HUES48 (cell line): ENCODE data around the gene RAB30.
"Not testable (repeated sequence)": the region's sequence is repeated elsewhere in the genome, so short reads cannot be mapped to it uniquely, and the experiment has no call there.

Experiments
- H3K27ac ChIP-seq: one replicate; pipeline ENCODE4 v1.7.0; 2013; ENCODE audit warnings: low read depth, low read length, inconsistent platforms
- H3K27me3 ChIP-seq: 2 replicates; pipeline ENCODE4 v1.6.1; 2013; ENCODE audit warnings: mild to moderate bottlenecking, low read length; ENCODE audit not compliant: control insufficient read depth, insufficient read depth
- H3K36me3 ChIP-seq: 2 replicates; pipeline ENCODE4 v1.6.1; 2013; ENCODE audit warnings: low read length; ENCODE audit not compliant: control insufficient read depth, insufficient read depth
- H3K4me1 ChIP-seq: 2 replicates; pipeline ENCODE4 v1.6.1; 2013; ENCODE audit warnings: mild to moderate bottlenecking, low read length; ENCODE audit not compliant: control insufficient read depth, insufficient read depth
- H3K4me3 ChIP-seq: 2 replicates; pipeline ENCODE4 v1.5.1; 2013; ENCODE audit warnings: mild to moderate bottlenecking, low read depth, low read length
- H3K9ac ChIP-seq: 2 replicates; pipeline ENCODE4 v1.6.1; 2013; ENCODE audit warnings: mild to moderate bottlenecking, low read depth, low read length, moderate library complexity
- H3K9me3 ChIP-seq: 2 replicates; pipeline ENCODE4 v1.6.1; 2013; ENCODE audit warnings: low read length; ENCODE audit not compliant: control insufficient read depth, insufficient read depth

The RAB30 gene

DNA sequence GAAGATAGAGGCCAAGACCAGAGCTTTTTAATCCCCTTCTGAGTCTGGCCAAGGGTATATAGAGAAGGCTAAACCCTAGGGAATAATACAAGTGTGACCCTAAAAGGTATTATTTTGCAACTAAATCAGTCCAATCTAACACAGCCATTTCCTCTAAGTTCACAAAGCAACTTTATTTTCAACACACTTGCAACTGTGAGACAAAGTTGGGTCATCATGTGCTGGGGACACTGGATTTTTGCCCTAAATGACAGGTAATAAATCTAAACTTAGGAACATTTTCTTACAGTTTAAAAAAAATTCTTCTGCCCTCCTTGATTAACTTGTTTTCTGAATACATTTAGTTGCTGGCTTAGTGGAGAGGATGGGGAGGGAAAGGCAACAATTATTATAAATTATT lies 91.9 kb downstream of the RAB30 start:
- no peak overlapping the region for H3K9ac ChIP-seq
- peaks cover 5% of the 10 kb centered on the region; the same call in 1 of the 2 replicates for H3K36me3 ChIP-seq
- H3K27ac ChIP-seq, result no peak overlapping the region
- no peak overlapping the region for H3K4me3 ChIP-seq
- no peaks in the 10 kb centered on the region for H3K4me1 ChIP-seq
- no peaks in the 10 kb centered on the region for H3K27me3 ChIP-seq
- no peaks in the 10 kb centered on the region for H3K9me3 ChIP-seq

GRCh38 chr11:82978422-82979099 lies 93.1 kb downstream of the RAB30 start:
- H3K9ac ChIP-seq, result no peak overlapping the region
- H3K27me3 ChIP-seq, result no peaks in the 10 kb centered on the region
- H3K36me3 ChIP-seq, result peaks cover 5% of the 10 kb centered on the region; the same call in 1 of the 2 replicates
- no peaks in the 10 kb centered on the region for H3K4me1 ChIP-seq
- no peak overlapping the region for H3K27ac ChIP-seq
- no peak overlapping the region for H3K4me3 ChIP-seq
- H3K9me3 ChIP-seq, result no peaks in the 10 kb centered on the region

DNA sequence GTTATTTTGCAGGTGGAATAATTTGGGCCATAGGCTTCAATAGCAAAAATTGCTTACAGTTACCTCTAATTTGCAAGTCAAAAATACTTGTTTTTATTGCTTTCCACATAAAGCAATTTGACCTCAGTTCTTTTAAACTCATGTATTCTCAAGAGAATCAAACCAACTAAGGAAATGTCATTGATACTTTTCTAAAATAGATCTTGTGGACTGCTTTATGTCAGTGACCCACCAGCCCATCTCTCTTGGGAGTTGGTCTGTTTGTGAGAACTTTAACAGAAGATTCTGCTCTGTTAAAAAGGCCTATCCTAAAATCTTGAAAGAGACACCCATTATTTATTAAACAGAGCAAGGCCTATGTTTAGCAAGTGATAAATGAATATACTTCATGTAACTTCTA lies 94.9 kb downstream of the RAB30 start:
- no peaks in the 10 kb centered on the region for H3K9me3 ChIP-seq
- no peaks in the 10 kb centered on the region for H3K27me3 ChIP-seq
- no peak overlapping the region for H3K27ac ChIP-seq
- H3K36me3 ChIP-seq, result peaks cover 2% of the 10 kb centered on the region; the same call in 1 of the 2 replicates
- H3K9ac ChIP-seq, result no peak overlapping the region
- H3K4me1 ChIP-seq, result no peaks in the 10 kb centered on the region
- H3K4me3 ChIP-seq, result no peak overlapping the region

- no peaks in the 10 kb centered on the region for H3K36me3 ChIP-seq
Measured at GRCh38 chr11:82975882-82976281, 95.8 kb downstream of the RAB30 start.

DNA sequence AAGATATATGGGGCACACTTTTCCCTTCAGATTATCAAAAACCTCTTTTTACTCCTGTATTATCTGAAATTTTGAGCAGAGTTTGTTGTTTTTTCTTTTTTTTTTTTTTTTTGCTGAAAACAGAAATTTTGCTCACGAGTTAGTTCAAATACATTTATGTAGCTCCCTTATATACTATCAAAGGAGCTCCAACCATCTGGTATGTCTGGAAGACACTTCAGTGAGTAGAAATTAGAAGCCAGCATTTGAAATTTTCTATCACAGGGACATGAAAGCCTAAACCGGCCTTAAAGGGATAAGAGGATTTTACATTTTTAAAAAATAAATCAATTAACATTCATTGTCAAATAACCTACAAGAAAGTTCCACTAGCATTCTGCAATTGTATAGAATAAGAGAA lies 96.8 kb downstream of the RAB30 start:
- Histone ChIP-seq H3K36me3 (no peaks in the 10 kb centered on the region), H3K27ac (no peak overlapping the region), H3K27me3 (no peaks in the 10 kb centered on the region), H3K4me1 (no peaks in the 10 kb centered on the region), H3K4me3 (no peak overlapping the region), H3K9me3 (no peaks in the 10 kb centered on the region), H3K9ac (no peak overlapping the region)

More at GRCh38 chr11:82975882-82976281, 95.8 kb downstream of the RAB30 start:
- H3K4me1 ChIP-seq, result no peaks in the 10 kb centered on the region
- no peaks in the 10 kb centered on the region for H3K9me3 ChIP-seq
- no peak overlapping the region for H3K27ac ChIP-seq
- no peak overlapping the region for H3K9ac ChIP-seq
- H3K27me3 ChIP-seq, result no peaks in the 10 kb centered on the region
- no peak overlapping the region for H3K4me3 ChIP-seq

DNA sequence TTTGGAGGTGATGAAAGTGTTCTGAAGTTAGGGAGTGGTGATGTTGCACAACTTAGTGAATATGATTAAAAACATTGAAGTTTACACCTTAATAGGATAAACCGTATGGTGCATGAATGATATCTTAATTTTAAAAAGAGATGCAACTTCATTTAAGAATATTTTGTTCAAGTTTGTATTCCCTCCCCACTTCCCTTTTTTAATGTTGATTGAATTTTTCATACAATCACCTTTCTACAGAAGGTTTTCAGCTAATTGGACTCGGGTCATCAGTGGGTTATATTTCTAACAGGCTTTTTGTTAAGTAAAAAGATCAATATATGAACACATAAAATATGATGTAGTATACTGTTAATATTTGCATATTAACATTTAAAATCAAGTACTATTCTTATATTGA lies 97.6 kb downstream of the RAB30 start:
- Histone ChIP-seq H3K4me3 (no peak overlapping the region), H3K36me3 (no peaks in the 10 kb centered on the region), H3K27ac (no peak overlapping the region), H3K27me3 (no peaks in the 10 kb centered on the region), H3K9ac (no peak overlapping the region), H3K9me3 (no peaks in the 10 kb centered on the region), H3K4me1 (no peaks in the 10 kb centered on the region)

GRCh38 chr11:82972103-82972502 lies 99.6 kb downstream of the RAB30 start:
- Histone ChIP-seq H3K4me1 (no peaks in the 10 kb centered on the region), H3K27me3 (no peaks in the 10 kb centered on the region), H3K27ac (no peak overlapping the region), H3K9ac (no peak overlapping the region), H3K36me3 (no peaks in the 10 kb centered on the region), H3K4me3 (no peak overlapping the region), H3K9me3 (no peaks in the 10 kb centered on the region)

- not testable (repeated sequence) for H3K4me3 ChIP-seq, H3K4me1 ChIP-seq, H3K27ac ChIP-seq, H3K36me3 ChIP-seq, H3K9ac ChIP-seq, H3K27me3 ChIP-seq, H3K9me3 ChIP-seq
Measured at GRCh38 chr11:82971519-82971946, 100.2 kb downstream of the RAB30 start.

GRCh38 chr11:82970507-82971083 lies 101.1 kb downstream of the RAB30 start:
- not testable (repeated sequence) for H3K9ac ChIP-seq, H3K4me3 ChIP-seq, H3K4me1 ChIP-seq, H3K27me3 ChIP-seq, H3K36me3 ChIP-seq, H3K27ac ChIP-seq, H3K9me3 ChIP-seq

GRCh38 chr11:82969811-82970210 lies 101.9 kb downstream of the RAB30 start:
- Histone ChIP-seq H3K27ac (no peak overlapping the region), H3K9me3 (no peaks in the 10 kb centered on the region), H3K27me3 (no peaks in the 10 kb centered on the region), H3K36me3 (no peaks in the 10 kb centered on the region), H3K4me1 (no peaks in the 10 kb centered on the region), H3K4me3 (no peak overlapping the region), H3K9ac (no peak overlapping the region)

GRCh38 chr11:82967381-82967780 lies 104.3 kb downstream of the RAB30 start:
- Histone ChIP-seq H3K9ac (no peak overlapping the region), H3K9me3 (no peaks in the 10 kb centered on the region), H3K36me3 (no peaks in the 10 kb centered on the region), H3K4me3 (no peak overlapping the region), H3K4me1 (no peaks in the 10 kb centered on the region), H3K27me3 (no peaks in the 10 kb centered on the region), H3K27ac (no peak overlapping the region)
